Activated CD4-positive, alpha-beta T cell treated with anti-CD3 and anti-CD28 coated beads, Interleukin-2, amount 50 U/mL, for 1 hour (primary cell): Measurements from ENCODE around the gene FFAR2.

Experiments used
- DNase-seq: peaks from one replicate; pipeline ENCODE4 v3.0.0-alpha.2; 2020

FFAR2 gene

GRCh38 chr19:35427187-35427586, 20.9 kb upstream of the FFAR2 start:
- no peak for DNase-seq

- no peak for DNase-seq
Measured at GRCh38 chr19:35429698-35430408, 18.2 kb upstream of the FFAR2 start.

- DNase-seq, result no peak
Measured at GRCh38 chr19:35430409-35431144, 17.5 kb upstream of the FFAR2 start.

GRCh38 chr19:35431145-35431807, 16.8 kb upstream of the FFAR2 start:
- DNase-seq, result no peak

GRCh38 chr19:35432911-35433310, 15.1 kb upstream of the FFAR2 start:
- DNase-seq, result no peak

- DNase-seq, result no peak
Measured at GRCh38 chr19:35433448-35433847, 14.6 kb upstream of the FFAR2 start.

GRCh38 chr19:35435896-35436295, 12.2 kb upstream of the FFAR2 start:
- DNase-seq, result no peak

- no peak for DNase-seq
Measured at GRCh38 chr19:35436477-35437405, 11.3 kb upstream of the FFAR2 start.

GRCh38 chr19:35437406-35437951, 10.6 kb upstream of the FFAR2 start:
- DNase-seq, result no peak

GRCh38 chr19:35438096-35438495, 10.0 kb upstream of the FFAR2 start:
- no peak for DNase-seq

GRCh38 chr19:35438527-35438926, 9.5 kb upstream of the FFAR2 start:
- no peak for DNase-seq

GRCh38 chr19:35439921-35440320, 8.1 kb upstream of the FFAR2 start:
- DNase-seq, result no peak

- no peak for DNase-seq
Measured at GRCh38 chr19:35442091-35442490, 6.0 kb upstream of the FFAR2 start.

- no peak for DNase-seq
Measured at GRCh38 chr19:35444735-35445134, 3.3 kb upstream of the FFAR2 start.

- DNase-seq, result no peak
Measured at GRCh38 chr19:35445826-35446593, 2.0 kb upstream of the FFAR2 start.

- no peak for DNase-seq
Measured at GRCh38 chr19:35449359-35450043, 1.4 kb downstream of the FFAR2 start.

GRCh38 chr19:35451338-35452096, 3.5 kb downstream of the FFAR2 start:
- no peak for DNase-seq

GRCh38 chr19:35454663-35455062, 6.6 kb downstream of the FFAR2 start:
- DNase-seq, result no peak

GRCh38 chr19:35455616-35456201, 7.7 kb downstream of the FFAR2 start:
- no peak for DNase-seq

GRCh38 chr19:35457173-35457572, 9.1 kb downstream of the FFAR2 start:
- DNase-seq, result no peak
